Stimulated activated memory B cell treated with anti-CD40 and anti-IgM and Interleukin-4, amounts not matched to agents 10 μg/mL and 1 μg/mL and 100 μg/mL, for 72 hours (primary cell): ENCODE measurements around the gene BCDIN3D.
"Not testable (repeated sequence)": the region's sequence is repeated elsewhere in the genome, so short reads cannot be mapped to it uniquely, and the experiment has no call there.

ENCODE experiments used
- ATAC-seq: fragments of 150-1000 bp; cut with Tn5 transposase; 2 replicates; pipeline ENCODE4 v1.10.0; 2021
- H3K27ac Mint-ChIP-seq: one replicate; pipeline ENCODE4 v1.8.0; 2022; ENCODE audit warnings: mild to moderate bottlenecking, mixed read lengths
- H3K27me3 Mint-ChIP-seq: one replicate; pipeline ENCODE4 v1.8.0; 2022; ENCODE audit warnings: mixed read lengths
- H3K36me3 Mint-ChIP-seq: one replicate; pipeline ENCODE4 v1.8.0; 2022; ENCODE audit warnings: mixed read lengths
- H3K4me1 Mint-ChIP-seq: one replicate; pipeline ENCODE4 v1.8.0; 2022; ENCODE audit warnings: mixed read lengths
- H3K4me3 Mint-ChIP-seq: one replicate; pipeline ENCODE4 v1.8.0; 2022; ENCODE audit warnings: mild to moderate bottlenecking, moderate library complexity, mixed read lengths
- H3K9me3 Mint-ChIP-seq: one replicate; pipeline ENCODE4 v1.8.0; 2022; ENCODE audit warnings: mixed read lengths

BCDIN3D gene

GRCh38 chr12:49870501-49871262 is 27.8 kb upstream of the BCDIN3D start:
- no peaks in the 10 kb centered on the region for H3K9me3 Mint-ChIP-seq
- H3K36me3 Mint-ChIP-seq: no peaks in the 10 kb centered on the region
- peaks cover 10% of the 10 kb centered on the region for H3K27me3 Mint-ChIP-seq
- peaks cover 10% of the 10 kb centered on the region for H3K4me1 Mint-ChIP-seq
- H3K27ac Mint-ChIP-seq: no peak overlapping the region
- no peak for ATAC-seq
- H3K4me3 Mint-ChIP-seq: no peak overlapping the region

GRCh38 chr12:49869816-49870500 is 27.1 kb upstream of the BCDIN3D start:
- Mint-ChIP-seq H3K27me3 (peaks cover 12% of the 10 kb centered on the region), H3K27ac (no peak overlapping the region), H3K9me3 (no peaks in the 10 kb centered on the region), H3K4me3 (no peak overlapping the region), H3K4me1 (peaks cover 10% of the 10 kb centered on the region), H3K36me3 (no peaks in the 10 kb centered on the region)
- ATAC-seq: no peak

GRCh38 chr12:49868952-49869815 is 26.3 kb upstream of the BCDIN3D start:
- ATAC-seq: no peak
- H3K27ac Mint-ChIP-seq: no peak overlapping the region
- no peak overlapping the region for H3K4me3 Mint-ChIP-seq
- H3K27me3 Mint-ChIP-seq: peaks cover 19% of the 10 kb centered on the region
- H3K36me3 Mint-ChIP-seq: no peaks in the 10 kb centered on the region
- H3K4me1 Mint-ChIP-seq: peaks cover 10% of the 10 kb centered on the region
- no peaks in the 10 kb centered on the region for H3K9me3 Mint-ChIP-seq

GRCh38 chr12:49868449-49868848 is 25.5 kb upstream of the BCDIN3D start:
- Mint-ChIP-seq H3K4me3 (no peak overlapping the region), H3K4me1 (peaks cover 10% of the 10 kb centered on the region), H3K36me3 (no peaks in the 10 kb centered on the region), H3K9me3 (no peaks in the 10 kb centered on the region), H3K27me3 (peaks cover 26% of the 10 kb centered on the region), H3K27ac (no peak overlapping the region)
- ATAC-seq: no peak

GRCh38 chr12:49867570-49868341 is 24.9 kb upstream of the BCDIN3D start:
- Mint-ChIP-seq H3K4me1 (peaks cover 10% of the 10 kb centered on the region), H3K27me3 (peaks cover 26% of the 10 kb centered on the region), H3K27ac (no peak overlapping the region), H3K36me3 (no peaks in the 10 kb centered on the region), H3K9me3 (no peaks in the 10 kb centered on the region), H3K4me3 (no peak overlapping the region)
- no peak for ATAC-seq

GRCh38 chr12:49866859-49867569 is 24.1 kb upstream of the BCDIN3D start:
- Mint-ChIP-seq H3K27me3 (peaks cover 26% of the 10 kb centered on the region), H3K36me3 (no peaks in the 10 kb centered on the region), H3K4me3 (no peak overlapping the region), H3K4me1 (peaks cover 10% of the 10 kb centered on the region), H3K27ac (no peak overlapping the region), H3K9me3 (no peaks in the 10 kb centered on the region)
- ATAC-seq: peak; percentile 66

GRCh38 chr12:49865782-49866135 is 22.9 kb upstream of the BCDIN3D start:
- no peak overlapping the region for H3K27ac Mint-ChIP-seq
- no peak overlapping the region for H3K4me3 Mint-ChIP-seq
- ATAC-seq: no peak

GRCh38 chr12:49865109-49865781 is 22.3 kb upstream of the BCDIN3D start:
- Mint-ChIP-seq H3K36me3 (no peaks in the 10 kb centered on the region), H3K27ac (no peak overlapping the region), H3K4me1 (peaks cover 10% of the 10 kb centered on the region), H3K27me3 (peaks cover 26% of the 10 kb centered on the region), H3K9me3 (no peaks in the 10 kb centered on the region), H3K4me3 (no peak overlapping the region)
- ATAC-seq: no peak

More at GRCh38 chr12:49865782-49866135, 22.9 kb upstream of the BCDIN3D start:
- peaks cover 26% of the 10 kb centered on the region for H3K27me3 Mint-ChIP-seq
- peaks cover 10% of the 10 kb centered on the region for H3K4me1 Mint-ChIP-seq
- no peaks in the 10 kb centered on the region for H3K36me3 Mint-ChIP-seq
- H3K9me3 Mint-ChIP-seq: no peaks in the 10 kb centered on the region

GRCh38 chr12:49864798-49865090 is 21.8 kb upstream of the BCDIN3D start:
- peaks cover 26% of the 10 kb centered on the region for H3K27me3 Mint-ChIP-seq
- H3K4me3 Mint-ChIP-seq: no peak overlapping the region
- no peak overlapping the region for H3K27ac Mint-ChIP-seq
- H3K4me1 Mint-ChIP-seq: peaks cover 10% of the 10 kb centered on the region
- no peak for ATAC-seq
- no peaks in the 10 kb centered on the region for H3K9me3 Mint-ChIP-seq
- no peaks in the 10 kb centered on the region for H3K36me3 Mint-ChIP-seq

- Mint-ChIP-seq H3K36me3 (no peaks in the 10 kb centered on the region), H3K4me3 (no peak overlapping the region), H3K27me3 (peaks cover 26% of the 10 kb centered on the region), H3K4me1 (peaks cover 10% of the 10 kb centered on the region), H3K27ac (no peak overlapping the region), H3K9me3 (no peaks in the 10 kb centered on the region)
- ATAC-seq: no peak
Measured at GRCh38 chr12:49863946-49864797, 21.3 kb upstream of the BCDIN3D start.

GRCh38 chr12:49860921-49861320 is 18.0 kb upstream of the BCDIN3D start:
- not testable (repeated sequence) for H3K4me1 Mint-ChIP-seq, ATAC-seq, H3K9me3 Mint-ChIP-seq, H3K4me3 Mint-ChIP-seq, H3K27ac Mint-ChIP-seq, H3K36me3 Mint-ChIP-seq
- H3K27me3 Mint-ChIP-seq: peaks cover 34% of the 10 kb centered on the region

GRCh38 chr12:49855890-49856289 is 13.0 kb upstream of the BCDIN3D start:
- ATAC-seq: not testable (repeated sequence)

GRCh38 chr12:49854976-49855375 is 12.1 kb upstream of the BCDIN3D start:
- Mint-ChIP-seq H3K27ac (no peak overlapping the region), H3K27me3 (peaks cover 26% of the 10 kb centered on the region), H3K4me3 (no peak overlapping the region), H3K4me1 (no peaks in the 10 kb centered on the region), H3K36me3 (no peaks in the 10 kb centered on the region), H3K9me3 (no peaks in the 10 kb centered on the region)
- no peak for ATAC-seq

More at GRCh38 chr12:49855890-49856289, 13.0 kb upstream of the BCDIN3D start:
- not testable (repeated sequence) for H3K4me1 Mint-ChIP-seq, H3K27ac Mint-ChIP-seq, H3K36me3 Mint-ChIP-seq, H3K9me3 Mint-ChIP-seq, H3K4me3 Mint-ChIP-seq
- peaks cover 26% of the 10 kb centered on the region for H3K27me3 Mint-ChIP-seq
